GM12878 (cell line): ENCODE results near the gene SLC6A9. TPM values are rescaled to one million over a fixed set of nuclear protein-coding genes. Genes with fewer than 3 reads are reported as not detected.

ENCODE experiments used
- CBX3 ChIP-seq: fragments of 200-600 bp; sonication (generic); IDR thresholded peaks from 2 replicates; pipeline ENCODE4 v1.6.1; 2016; ENCODE audit warnings: low read depth, borderline replicate concordance
- CHD1 ChIP-seq: IDR thresholded peaks from 2 replicates; pipeline ENCODE4 v1.6.1; 2012; ENCODE audit warnings: low read depth, low read length, improper control_type of control experiment
- CHD2 ChIP-seq: IDR thresholded peaks from 2 replicates; pipeline ENCODE4 v1.6.1; 2011; ENCODE audit warnings: low read depth, low read length, improper control_type of control experiment, borderline replicate concordance
- CHD4 ChIP-seq: fragments of 200-600 bp; sonication (generic); IDR thresholded peaks from 2 replicates; pipeline ENCODE4 v1.6.1; 2016; ENCODE audit warnings: mild to moderate bottlenecking
- CREB1 ChIP-seq: IDR thresholded peaks from 2 replicates; pipeline ENCODE4 v1.6.1; 2012; ENCODE audit warnings: low read depth, mild to moderate bottlenecking, inconsistent platforms
- CREM ChIP-seq: IDR thresholded peaks from 2 replicates; pipeline ENCODE4 v1.6.1; 2014; ENCODE audit warnings: antibody characterized with exemption, low read depth
- EGR1 ChIP-seq, 2 experiments: IDR thresholded peaks; 1 replicate in 1 of 2; 2 replicates in 1 of 2; pipeline ENCODE4 v1.6.1; 2011 to 2012; ENCODE audit warnings: low read depth in 2 of 2, low read length in 2 of 2, borderline replicate concordance in 1 of 2, mild to moderate bottlenecking in 1 of 2, moderate library complexity in 1 of 2
- EP300 ChIP-seq, 2 experiments: fragments of 150-350 bp in 1 of 2; IDR thresholded peaks; 2 replicates each; pipeline ENCODE4 v1.6.1; 2011 to 2012; ENCODE audit warnings: low read depth in 2 of 2, low read length in 2 of 2, borderline replicate concordance in 1 of 2, improper control_type of control experiment in 1 of 2, inconsistent platforms in 1 of 2; ENCODE audit not compliant: control insufficient read depth in 1 of 2
- HDGF ChIP-seq: fragments of 450-650 bp; IDR thresholded peaks from 2 replicates; pipeline ENCODE4 v1.6.1; 2016; ENCODE audit warnings: antibody characterized with exemption
- MXI1 ChIP-seq: fragments of 150-350 bp; IDR thresholded peaks from 2 replicates; pipeline ENCODE4 v1.6.1; 2011; ENCODE audit warnings: low read depth, mild to moderate bottlenecking, inconsistent platforms, low read length, improper control_type of control experiment
- MYC ChIP-seq: IDR thresholded peaks from 2 replicates; pipeline ENCODE4 v1.6.1; 2011; ENCODE audit warnings: mild to moderate bottlenecking, low read length, moderate library complexity, inconsistent platforms; ENCODE audit not compliant: insufficient read depth, insufficient replicate concordance, insufficient read length, severe bottlenecking
- NBN ChIP-seq: fragments of 450-650 bp; IDR thresholded peaks from 2 replicates; pipeline ENCODE4 v1.6.1; 2016
- NKRF ChIP-seq: fragments of 450-650 bp; conservative IDR thresholded peaks from 2 replicates; pipeline ENCODE4 v1.6.1; 2017; ENCODE audit warnings: mild to moderate bottlenecking, moderate library complexity
- PBX3 ChIP-seq: IDR thresholded peaks from 2 replicates; pipeline ENCODE4 v1.6.1; 2011; ENCODE audit warnings: mild to moderate bottlenecking, low read depth, low read length, moderate library complexity; ENCODE audit not compliant: insufficient replicate concordance
- PKNOX1 ChIP-seq: fragments of 450-650 bp; IDR thresholded peaks from 2 replicates; pipeline ENCODE4 v1.6.1; 2016; ENCODE audit warnings: mild to moderate bottlenecking
- POLR2A ChIP-seq: IDR thresholded peaks from 2 replicates; pipeline ENCODE4 v1.6.1; 2011; ENCODE audit warnings: low read depth, mild to moderate bottlenecking, low read length
- RUNX3 ChIP-seq: IDR thresholded peaks from 2 replicates; pipeline ENCODE4 v1.6.1; 2012; ENCODE audit warnings: low read length, inconsistent platforms
- SIX5 ChIP-seq: IDR thresholded peaks from 2 replicates; pipeline ENCODE4 v1.6.1; 2011; ENCODE audit warnings: mild to moderate bottlenecking, low read depth, low read length, moderate library complexity; ENCODE audit not compliant: severe bottlenecking
- WRNIP1 ChIP-seq: IDR thresholded peaks from 2 replicates; pipeline ENCODE4 v1.6.1; 2011; ENCODE audit warnings: low read depth, low read length, improper control_type of control experiment, borderline replicate concordance
- ZNF207 ChIP-seq: fragments of 450-650 bp; IDR thresholded peaks from 2 replicates; pipeline ENCODE4 v1.6.1; 2014; ENCODE audit warnings: antibody characterized with exemption, mild to moderate bottlenecking, borderline replicate concordance
- polyA plus RNA-seq, 11 experiments: library from polyadenylated mRNA; depleted of rRNA in 4 of 11; unstranded in 6 of 11; stranded (reverse) in 5 of 11; fragments of >200 nt; fragmentation: Nextera tagmentation in 4 of 11; fragmentation: Illumina TruSeq in 1 of 11; extraction: Ambion mirVana in 4 of 11; extraction: Trizol in 1 of 11; gene quantifications; 1 replicate in 1 of 11; 2 replicates in 10 of 11; pipeline versions ENCODE4 v1.2.1 to v1.2.3, GENCODE V29; 2011 to 2016; ENCODE audit warnings: inconsistent platforms in 2 of 11, missing spikeins in 2 of 11, low read depth in 1 of 11
- total RNA-seq, 4 experiments: library from RNA; depleted of rRNA in 3 of 4; stranded (reverse); fragments of >200 nt in 3 of 4; fragmentation: Illumina TruSeq in 1 of 4; extraction: Trizol in 1 of 4; gene quantifications; 2 replicates each; pipeline versions ENCODE4 v1.2.1 to v1.2.3, GENCODE V29; 2013 to 2021
- TF ChIP-seq, protein P1 (sequence below): fragments of 150-350 bp; IDR thresholded peaks from 2 replicates; pipeline ENCODE4 v1.6.1; 2016; ENCODE audit warnings: low read depth, low read length
- TF ChIP-seq, protein P2 (sequence below): IDR thresholded peaks from 2 replicates; pipeline ENCODE4 v1.6.1; 2012; ENCODE audit warnings: low read depth, low read length, improper control_type of control experiment

SLC6A9 gene
- total and polyA plus RNA-seq, 10 of the 15 experiments (the other 5 are each of a cell fraction or from before 2014, with no cell fraction given), result 0.02 to 2.0 (median 0.63) TPM

DNA sequence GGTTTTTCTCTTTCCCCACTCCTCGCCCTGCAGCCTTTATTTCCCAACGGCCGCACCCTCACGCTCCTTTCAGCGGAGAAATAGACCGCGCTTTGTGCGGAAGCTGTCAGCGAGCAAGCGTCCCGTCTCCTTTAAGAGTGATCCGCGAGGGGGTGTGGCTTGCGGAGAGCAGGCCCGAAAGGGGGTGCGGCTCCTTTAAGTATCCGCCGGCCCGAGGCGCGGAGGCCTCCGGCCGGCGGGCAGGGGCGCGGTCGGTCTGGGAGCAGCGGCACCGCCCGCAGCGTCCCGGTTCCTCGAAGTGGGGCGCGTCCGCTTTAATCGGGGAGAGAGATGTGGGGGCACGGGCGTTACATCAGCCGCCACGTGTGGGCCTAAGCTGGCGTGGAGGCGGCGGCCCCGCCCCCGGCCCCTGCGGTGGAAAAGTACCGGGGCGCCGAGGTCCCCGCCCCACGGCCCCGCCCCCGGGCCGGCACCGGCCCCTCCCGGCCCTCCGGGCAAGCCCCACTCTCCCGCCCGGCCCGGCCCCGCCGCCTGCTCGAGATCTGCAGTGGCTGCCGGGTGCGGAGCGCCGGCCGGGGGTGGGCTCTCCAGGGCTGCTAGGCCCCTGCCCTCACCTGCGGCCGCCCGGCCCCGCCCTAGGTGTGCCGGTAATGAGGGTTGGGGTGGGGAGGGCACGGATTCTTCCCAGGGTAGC lies 1.2 kb downstream of the SLC6A9 start (continued):
- TF ChIP-seq, protein P1, sequence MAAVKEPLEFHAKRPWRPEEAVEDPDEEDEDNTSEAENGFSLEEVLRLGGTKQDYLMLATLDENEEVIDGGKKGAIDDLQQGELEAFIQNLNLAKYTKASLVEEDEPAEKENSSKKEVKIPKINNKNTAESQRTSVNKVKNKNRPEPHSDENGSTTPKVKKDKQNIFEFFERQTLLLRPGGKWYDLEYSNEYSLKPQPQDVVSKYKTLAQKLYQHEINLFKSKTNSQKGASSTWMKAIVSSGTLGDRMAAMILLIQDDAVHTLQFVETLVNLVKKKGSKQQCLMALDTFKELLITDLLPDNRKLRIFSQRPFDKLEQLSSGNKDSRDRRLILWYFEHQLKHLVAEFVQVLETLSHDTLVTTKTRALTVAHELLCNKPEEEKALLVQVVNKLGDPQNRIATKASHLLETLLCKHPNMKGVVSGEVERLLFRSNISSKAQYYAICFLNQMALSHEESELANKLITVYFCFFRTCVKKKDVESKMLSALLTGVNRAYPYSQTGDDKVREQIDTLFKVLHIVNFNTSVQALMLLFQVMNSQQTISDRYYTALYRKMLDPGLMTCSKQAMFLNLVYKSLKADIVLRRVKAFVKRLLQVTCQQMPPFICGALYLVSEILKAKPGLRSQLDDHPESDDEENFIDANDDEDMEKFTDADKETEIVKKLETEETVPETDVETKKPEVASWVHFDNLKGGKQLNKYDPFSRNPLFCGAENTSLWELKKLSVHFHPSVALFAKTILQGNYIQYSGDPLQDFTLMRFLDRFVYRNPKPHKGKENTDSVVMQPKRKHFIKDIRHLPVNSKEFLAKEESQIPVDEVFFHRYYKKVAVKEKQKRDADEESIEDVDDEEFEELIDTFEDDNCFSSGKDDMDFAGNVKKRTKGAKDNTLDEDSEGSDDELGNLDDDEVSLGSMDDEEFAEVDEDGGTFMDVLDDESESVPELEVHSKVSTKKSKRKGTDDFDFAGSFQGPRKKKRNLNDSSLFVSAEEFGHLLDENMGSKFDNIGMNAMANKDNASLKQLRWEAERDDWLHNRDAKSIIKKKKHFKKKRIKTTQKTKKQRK, result no peak
- no peak for TF ChIP-seq HDGF
- TF ChIP-seq CBX3, result no peak
- TF ChIP-seq RUNX3, result peak; percentile 48
- peak; percentile 62 for TF ChIP-seq POLR2A
- no peak for TF ChIP-seq SIX5
- peak; percentile 75 for TF ChIP-seq PKNOX1
- TF ChIP-seq, protein P2, sequence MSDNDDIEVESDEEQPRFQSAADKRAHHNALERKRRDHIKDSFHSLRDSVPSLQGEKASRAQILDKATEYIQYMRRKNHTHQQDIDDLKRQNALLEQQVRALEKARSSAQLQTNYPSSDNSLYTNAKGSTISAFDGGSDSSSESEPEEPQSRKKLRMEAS, result peak; percentile 74; the same call in 1 of the 2 replicates
- peak; percentile 85 for TF ChIP-seq CHD2
- TF ChIP-seq MXI1, result peak; percentile 84
- TF ChIP-seq EGR1 (IDR thresholded peaks at IDR 0.05; ENCODE audit: borderline replicate concordance in 1 of 2, low read depth in 2 of 2, low read length in 2 of 2), result peak in 1 of 2 experiments; percentile 7; a peak in 2 of 3 replicates
- TF ChIP-seq NBN, result 0 out of 2 replicates have a peak, but pooled peaks have one; percentile 62
- TF ChIP-seq EP300 (IDR thresholded peaks at IDR 0.05; ENCODE audit: borderline replicate concordance in 1 of 2, control insufficient read depth in 1 of 2, low read depth in 2 of 2, low read length in 2 of 2), result 0 out of 4 replicates have a peak, but pooled peaks of 1 of the 2 experiments have one; percentile 13
- TF ChIP-seq MYC, result peak; percentile 31
- peak; percentile 73 for TF ChIP-seq PBX3
- no peak for TF ChIP-seq CHD4
- no peak for TF ChIP-seq WRNIP1
- 0 out of 2 replicates have a peak, but pooled peaks have one; percentile 38 for TF ChIP-seq CHD1
- no peak for TF ChIP-seq CREB1
- no peak for TF ChIP-seq ZNF207
- TF ChIP-seq CREM, result peak; percentile 42; the same call in 1 of the 2 replicates
- peak; percentile 79 for TF ChIP-seq NKRF
